Transverse colon (tissue), 4 donors: ENCODE measurements around the gene ZCWPW2.

Experiments used
- POLR2A ChIP-seq: fragments of 450-650 bp; IDR thresholded peaks from one replicate; pipeline ENCODE4 v1.6.1; 2016; ENCODE audit warnings: antibody characterized with exemption, mild to moderate bottlenecking, moderate library complexity
- POLR2AphosphoS5 ChIP-seq, 3 donors: sonication (generic); formaldehyde crosslinking; IDR thresholded peaks; one replicate each; pipeline ENCODE4 v1.6.1; 2016; ENCODE audit warnings: antibody characterized with exemption in 3 of 3
- TF ChIP-seq, protein P1 (sequence below), 5 experiments: fragments of 200-600 bp in 3 of 5; fragments of 450-650 bp in 2 of 5; sonication (generic) in 3 of 5; IDR thresholded peaks; 1 replicate in 2 of 5; 2 replicates in 3 of 5; pipeline ENCODE4 v1.5.1; 2016 to 2017; ENCODE audit warnings: antibody characterized with exemption in 5 of 5, inconsistent platforms in 3 of 5, mild to moderate bottlenecking in 2 of 5, moderate library complexity in 1 of 5

DNA sequence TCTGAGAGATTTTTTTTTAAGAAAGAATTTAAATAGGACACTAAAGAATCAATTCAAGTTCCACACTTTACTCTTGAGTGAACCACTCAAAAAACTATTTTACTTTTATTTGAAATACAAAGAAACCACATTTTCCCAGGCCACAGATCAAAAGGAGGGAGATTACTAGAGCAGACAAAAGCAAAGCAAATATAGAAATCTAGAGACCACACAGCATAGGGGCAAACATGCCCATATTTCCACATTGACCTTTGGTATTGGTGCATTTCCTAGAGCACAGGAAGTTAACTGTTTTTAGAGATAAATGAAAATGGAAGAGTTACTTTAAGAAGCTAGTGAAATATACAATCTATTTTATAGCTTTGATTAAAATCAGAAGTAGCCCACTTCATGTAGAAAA, 27.5 kb upstream of the ZCWPW2 start:
- TF ChIP-seq, protein P1, sequence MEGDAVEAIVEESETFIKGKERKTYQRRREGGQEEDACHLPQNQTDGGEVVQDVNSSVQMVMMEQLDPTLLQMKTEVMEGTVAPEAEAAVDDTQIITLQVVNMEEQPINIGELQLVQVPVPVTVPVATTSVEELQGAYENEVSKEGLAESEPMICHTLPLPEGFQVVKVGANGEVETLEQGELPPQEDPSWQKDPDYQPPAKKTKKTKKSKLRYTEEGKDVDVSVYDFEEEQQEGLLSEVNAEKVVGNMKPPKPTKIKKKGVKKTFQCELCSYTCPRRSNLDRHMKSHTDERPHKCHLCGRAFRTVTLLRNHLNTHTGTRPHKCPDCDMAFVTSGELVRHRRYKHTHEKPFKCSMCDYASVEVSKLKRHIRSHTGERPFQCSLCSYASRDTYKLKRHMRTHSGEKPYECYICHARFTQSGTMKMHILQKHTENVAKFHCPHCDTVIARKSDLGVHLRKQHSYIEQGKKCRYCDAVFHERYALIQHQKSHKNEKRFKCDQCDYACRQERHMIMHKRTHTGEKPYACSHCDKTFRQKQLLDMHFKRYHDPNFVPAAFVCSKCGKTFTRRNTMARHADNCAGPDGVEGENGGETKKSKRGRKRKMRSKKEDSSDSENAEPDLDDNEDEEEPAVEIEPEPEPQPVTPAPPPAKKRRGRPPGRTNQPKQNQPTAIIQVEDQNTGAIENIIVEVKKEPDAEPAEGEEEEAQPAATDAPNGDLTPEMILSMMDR (IDR thresholded peaks at IDR 0.05) = no peak
- no peak for TF ChIP-seq POLR2A
- TF ChIP-seq POLR2AphosphoS5 (IDR thresholded peaks at IDR 0.05) = no peak
